Activated naive CD4-positive, alpha-beta T cell treated with anti-CD3 and anti-CD28 coated beads, Interleukin-2, amount 50 U/mL, for 24 hours (primary cell): Measurements from ENCODE around the gene MTA2.
"Not testable (repeated sequence)": the region's sequence is repeated elsewhere in the genome, so short reads cannot be mapped to it uniquely, and the experiment has no call there.

ENCODE experiments used
- H3K27ac Mint-ChIP-seq: one replicate; pipeline ENCODE4 v1.8.0; 2021; ENCODE audit warnings: mild to moderate bottlenecking, mixed read lengths
- H3K27me3 Mint-ChIP-seq: one replicate; pipeline ENCODE4 v1.8.0; 2021; ENCODE audit warnings: mixed read lengths
- H3K36me3 Mint-ChIP-seq: one replicate; pipeline ENCODE4 v1.8.0; 2021; ENCODE audit warnings: mixed read lengths
- H3K4me1 Mint-ChIP-seq: one replicate; pipeline ENCODE4 v1.8.0; 2021; ENCODE audit warnings: mixed read lengths
- H3K4me3 Mint-ChIP-seq: one replicate; pipeline ENCODE4 v1.8.0; 2021; ENCODE audit warnings: mild to moderate bottlenecking, mixed read lengths
- H3K9me3 Mint-ChIP-seq: one replicate; pipeline ENCODE4 v1.8.0; 2021; ENCODE audit warnings: mixed read lengths

MTA2 gene

DNA sequence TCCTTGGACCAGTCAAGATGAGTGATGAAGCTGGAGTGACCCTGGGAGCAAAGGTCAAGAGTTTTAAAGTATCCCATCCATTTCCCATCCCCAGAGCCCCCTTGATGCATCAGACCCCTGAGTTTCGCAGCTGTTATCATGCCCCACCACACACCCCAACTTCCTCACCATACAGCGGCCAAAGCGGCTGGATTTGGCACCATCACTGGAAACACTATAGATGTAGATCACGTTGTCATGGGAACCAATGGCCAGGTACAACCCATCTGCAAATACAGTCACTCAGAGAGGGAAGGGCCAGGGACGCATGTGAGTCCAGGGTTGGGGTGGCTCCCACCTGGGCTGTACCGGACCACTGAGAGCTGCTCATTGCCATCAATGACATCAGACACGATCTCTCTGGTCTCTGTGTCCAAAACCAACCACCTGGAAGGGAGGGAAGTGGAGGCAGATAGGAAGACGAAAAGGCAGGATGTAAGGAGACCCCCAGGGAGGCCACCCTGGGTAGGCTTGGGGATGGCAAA is 2.2 kb upstream of the MTA2 start:
- Mint-ChIP-seq H3K27me3 (no peaks in the 10 kb centered on the region), H3K4me3 (peak overlapping the region; percentile 73), H3K36me3 (peaks cover 23% of the 10 kb centered on the region), H3K27ac (peak overlapping the region; percentile 73), H3K4me1 (peaks cover 50% of the 10 kb centered on the region), H3K9me3 (no peaks in the 10 kb centered on the region)

GRCh38 chr11:62603072-62603408 is 1.4 kb upstream of the MTA2 start:
- H3K36me3 Mint-ChIP-seq = peaks cover 29% of the 10 kb centered on the region
- H3K4me3 Mint-ChIP-seq = peak overlapping the region; percentile 73
- no peaks in the 10 kb centered on the region for H3K27me3 Mint-ChIP-seq
- no peaks in the 10 kb centered on the region for H3K9me3 Mint-ChIP-seq
- peaks cover 52% of the 10 kb centered on the region for H3K4me1 Mint-ChIP-seq
- peak overlapping the region; percentile 73 for H3K27ac Mint-ChIP-seq

- Mint-ChIP-seq H3K4me1 (peaks cover 52% of the 10 kb centered on the region), H3K27me3 (no peaks in the 10 kb centered on the region), H3K27ac (peak overlapping the region; percentile 83), H3K36me3 (peaks cover 32% of the 10 kb centered on the region), H3K4me3 (peak overlapping the region; percentile 98), H3K9me3 (no peaks in the 10 kb centered on the region)
These were observed 741 bp upstream of the MTA2 start for GRCh38 chr11:62602141-62603071.

DNA sequence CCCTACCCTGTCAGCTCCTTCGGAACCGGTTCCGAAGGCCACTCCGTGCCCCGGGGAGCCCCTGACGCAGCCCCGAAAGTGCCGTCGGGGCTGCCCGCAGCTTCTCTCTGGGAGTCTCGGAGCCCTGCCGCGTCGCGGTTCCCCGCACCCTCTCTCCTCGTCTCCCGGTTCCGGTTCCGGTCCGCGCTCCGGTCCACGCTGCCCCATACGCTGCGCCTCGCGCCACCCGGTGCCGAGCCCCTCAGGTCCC is 618 bp downstream of the MTA2 start:
- H3K36me3 Mint-ChIP-seq = peaks cover 35% of the 10 kb centered on the region
- H3K9me3 Mint-ChIP-seq = no peaks in the 10 kb centered on the region
- peaks cover 53% of the 10 kb centered on the region for H3K4me1 Mint-ChIP-seq
- peak overlapping the region; percentile 83 for H3K27ac Mint-ChIP-seq
- H3K27me3 Mint-ChIP-seq = no peaks in the 10 kb centered on the region
- peak overlapping the region; percentile 98 for H3K4me3 Mint-ChIP-seq

DNA sequence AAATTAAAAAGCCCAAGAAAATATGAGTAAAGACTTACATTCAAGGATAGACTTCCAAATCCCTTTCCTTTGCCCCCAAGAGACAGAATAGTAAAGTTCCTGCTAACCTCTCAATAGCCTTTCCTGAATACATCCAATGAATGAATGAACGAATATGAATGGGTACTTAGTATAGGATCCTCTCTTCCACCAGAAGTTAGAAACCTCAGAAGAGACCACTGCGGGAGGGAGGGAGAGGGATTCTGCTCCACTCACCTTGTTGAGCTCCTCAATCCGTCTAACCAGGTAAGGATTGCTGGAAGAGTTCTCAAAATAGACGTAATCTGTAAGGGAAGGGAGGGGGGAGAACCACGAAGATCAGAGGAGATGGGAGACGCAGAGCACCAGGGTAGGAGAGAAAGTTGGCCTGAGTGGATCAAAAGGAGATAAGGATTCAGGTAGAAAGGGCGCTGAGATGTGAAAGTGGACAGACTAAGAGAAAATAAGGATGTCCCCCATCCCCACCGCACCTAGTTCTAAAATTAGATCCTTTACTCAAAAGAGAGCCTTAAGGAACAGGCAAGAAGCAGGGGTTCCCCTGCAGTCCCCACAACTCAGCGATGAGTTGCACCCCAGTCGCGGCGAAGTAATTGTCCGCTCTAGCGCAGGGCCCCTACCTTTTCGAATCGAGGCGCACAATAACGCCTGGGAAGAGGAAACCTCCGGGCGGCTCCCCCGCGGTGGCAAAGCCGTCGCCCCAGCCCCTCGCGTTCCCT is 1.1 kb downstream of the MTA2 start:
- Mint-ChIP-seq H3K27ac (peak overlapping the region; percentile 83), H3K9me3 (no peaks in the 10 kb centered on the region), H3K36me3 (peaks cover 36% of the 10 kb centered on the region), H3K4me3 (peak overlapping the region; percentile 98), H3K27me3 (no peaks in the 10 kb centered on the region), H3K4me1 (peaks cover 53% of the 10 kb centered on the region)

DNA sequence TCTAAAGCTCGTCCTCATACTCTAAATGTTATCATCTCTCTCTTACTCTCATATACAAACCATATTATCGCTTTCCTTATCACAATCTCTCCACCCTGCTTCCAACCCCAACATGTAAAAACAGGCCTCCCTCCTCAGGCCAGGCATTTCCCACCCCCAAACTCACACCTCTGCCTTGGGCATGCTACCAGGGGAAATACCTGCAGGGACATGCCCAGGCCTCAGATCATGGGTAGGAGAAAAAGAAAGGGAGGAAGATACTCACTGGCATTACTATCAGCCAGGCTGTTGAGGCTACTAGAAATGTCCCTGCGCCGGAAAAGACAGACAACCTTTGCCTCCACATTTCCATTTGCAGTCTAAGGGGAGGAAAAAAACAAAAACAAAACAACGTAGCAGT is 1.8 kb downstream of the MTA2 start:
- H3K27me3 Mint-ChIP-seq = no peaks in the 10 kb centered on the region
- peak overlapping the region; percentile 98 for H3K4me3 Mint-ChIP-seq
- peaks cover 50% of the 10 kb centered on the region for H3K4me1 Mint-ChIP-seq
- no peaks in the 10 kb centered on the region for H3K9me3 Mint-ChIP-seq
- H3K36me3 Mint-ChIP-seq = peaks cover 37% of the 10 kb centered on the region
- peak overlapping the region; percentile 83 for H3K27ac Mint-ChIP-seq

GRCh38 chr11:62599069-62599696 is 2.5 kb downstream of the MTA2 start:
- peak overlapping the region; percentile 95 for H3K27ac Mint-ChIP-seq
- H3K4me3 Mint-ChIP-seq = peak overlapping the region; percentile 98
- H3K36me3 Mint-ChIP-seq = peaks cover 39% of the 10 kb centered on the region
- H3K27me3 Mint-ChIP-seq = no peaks in the 10 kb centered on the region
- no peaks in the 10 kb centered on the region for H3K9me3 Mint-ChIP-seq
- H3K4me1 Mint-ChIP-seq = peaks cover 54% of the 10 kb centered on the region

DNA sequence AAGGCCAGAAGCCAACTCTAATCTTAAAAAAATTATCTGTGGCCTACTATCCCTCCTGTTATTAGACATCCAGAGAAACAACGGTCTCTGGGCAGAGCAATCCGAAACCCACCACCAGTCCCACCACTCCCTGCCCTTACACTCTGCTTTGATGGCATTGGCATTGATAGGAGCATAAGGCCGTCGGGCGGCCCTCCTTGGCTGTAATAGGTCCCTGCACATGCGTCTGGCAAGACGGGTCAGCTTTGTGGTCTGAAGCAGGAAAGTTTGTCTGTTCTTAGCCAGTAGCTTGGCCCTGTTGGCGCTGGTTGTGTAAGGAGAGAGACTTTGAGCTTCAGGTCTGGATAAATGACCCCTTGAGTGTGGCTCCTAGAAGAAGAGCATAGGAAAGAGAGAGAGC is 6.5 kb downstream of the MTA2 start:
- Mint-ChIP-seq H3K4me3 (no peak overlapping the region), H3K36me3 (peaks cover 33% of the 10 kb centered on the region), H3K9me3 (no peaks in the 10 kb centered on the region), H3K27me3 (no peaks in the 10 kb centered on the region), H3K4me1 (peaks cover 63% of the 10 kb centered on the region), H3K27ac (peak overlapping the region; percentile 48)

- H3K27ac Mint-ChIP-seq = peak overlapping the region; percentile 97
- H3K9me3 Mint-ChIP-seq = no peaks in the 10 kb centered on the region
- H3K4me3 Mint-ChIP-seq = peak overlapping the region; percentile 76
- H3K4me1 Mint-ChIP-seq = peaks cover 64% of the 10 kb centered on the region
- no peaks in the 10 kb centered on the region for H3K27me3 Mint-ChIP-seq
- H3K36me3 Mint-ChIP-seq = peaks cover 19% of the 10 kb centered on the region
These were observed 8.1 kb downstream of the MTA2 start for GRCh38 chr11:62593434-62594044.

GRCh38 chr11:62592989-62593421 is 8.7 kb downstream of the MTA2 start:
- peak overlapping the region; percentile 4 for H3K27ac Mint-ChIP-seq
- H3K4me1 Mint-ChIP-seq = peaks cover 61% of the 10 kb centered on the region
- peaks cover 16% of the 10 kb centered on the region for H3K36me3 Mint-ChIP-seq
- peak overlapping the region; percentile 57 for H3K4me3 Mint-ChIP-seq
- H3K27me3 Mint-ChIP-seq = no peaks in the 10 kb centered on the region
- no peaks in the 10 kb centered on the region for H3K9me3 Mint-ChIP-seq

DNA sequence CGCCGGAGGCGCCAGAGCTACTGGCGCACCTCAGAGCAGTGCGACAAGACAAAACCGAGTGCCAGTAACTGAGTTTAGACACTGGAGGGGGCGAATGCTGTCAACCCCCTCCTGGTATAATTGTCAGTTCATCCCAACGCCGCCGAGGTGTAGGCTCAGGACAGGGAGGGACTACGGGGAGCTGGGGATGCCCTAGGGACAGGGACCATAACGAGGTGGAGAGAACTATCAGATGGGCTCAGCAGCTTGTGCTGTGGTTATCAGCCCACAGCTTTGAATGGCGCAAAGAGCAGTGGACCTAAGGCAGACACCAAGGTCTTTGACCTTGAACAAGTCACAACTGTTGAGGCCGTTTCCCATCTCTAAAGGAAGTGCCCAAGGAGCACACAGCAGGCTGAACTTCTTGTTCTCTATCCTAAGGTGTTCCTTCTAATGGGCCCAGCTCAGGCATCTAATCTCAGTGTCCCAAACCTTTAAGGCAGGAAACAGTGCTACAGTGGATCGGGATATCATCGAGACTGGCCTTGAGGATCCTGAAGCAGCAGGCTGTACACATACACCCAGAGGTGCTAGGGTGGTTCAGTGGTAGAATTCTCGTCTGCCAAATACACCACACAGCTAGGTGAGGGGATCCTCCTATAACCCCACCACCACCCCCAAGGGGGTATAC is 9.4 kb downstream of the MTA2 start:
- peaks cover 60% of the 10 kb centered on the region for H3K4me1 Mint-ChIP-seq
- no peaks in the 10 kb centered on the region for H3K27me3 Mint-ChIP-seq
- H3K36me3 Mint-ChIP-seq = peaks cover 12% of the 10 kb centered on the region
- H3K4me3 Mint-ChIP-seq = peak overlapping the region; percentile 96
- no peaks in the 10 kb centered on the region for H3K9me3 Mint-ChIP-seq
- H3K27ac Mint-ChIP-seq = peak overlapping the region; percentile 94

DNA sequence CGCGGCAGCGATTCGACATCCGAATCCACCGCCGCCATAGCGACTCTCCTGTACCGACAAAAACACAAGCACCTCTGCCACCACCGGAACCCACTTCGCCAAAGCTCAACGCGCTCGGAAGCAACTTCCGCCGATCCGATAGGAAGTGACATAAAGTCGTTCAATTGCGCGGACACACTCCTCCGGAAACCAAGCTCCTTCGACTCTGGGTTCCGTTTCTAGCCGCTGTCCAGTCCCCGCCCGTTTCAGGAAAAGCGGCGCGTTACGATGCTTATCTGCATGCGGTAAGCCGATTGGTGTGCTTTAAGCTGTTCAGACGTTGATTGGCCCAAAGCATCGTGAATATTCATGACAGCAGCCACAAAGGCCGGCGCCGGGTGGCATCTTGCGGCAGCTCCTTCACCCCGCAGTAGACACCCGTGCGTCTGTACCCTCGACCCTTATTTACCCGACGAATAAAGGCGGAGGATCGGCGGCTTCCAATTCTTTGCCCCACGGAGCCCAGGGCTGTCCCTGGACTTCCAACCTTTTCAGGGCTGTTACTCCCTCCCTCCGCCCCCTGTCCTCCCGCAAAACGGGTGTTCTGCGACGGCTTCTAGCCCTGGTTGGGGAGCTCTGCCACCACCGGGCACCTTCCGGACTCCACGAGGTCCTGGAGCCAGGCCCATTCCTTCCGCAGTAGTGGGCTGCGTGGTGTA is 10.1 kb downstream of the MTA2 start, which contains the start of gene TUT1:
Gene TUT1, minus strand, starts transcription at position 76 of the 698 bp plus-strand sequence. Its CDS starts 38 bp downstream, at position 38.
- Mint-ChIP-seq H3K9me3 (no peaks in the 10 kb centered on the region), H3K36me3 (peaks cover 10% of the 10 kb centered on the region), H3K4me3 (peak within 1 kb of the TSS; percentile 96), H3K27ac (peak within 1 kb of the TSS; percentile 94), H3K4me1 (peaks cover 57% of the 10 kb centered on the region), H3K27me3 (no peaks in the 10 kb centered on the region)

DNA sequence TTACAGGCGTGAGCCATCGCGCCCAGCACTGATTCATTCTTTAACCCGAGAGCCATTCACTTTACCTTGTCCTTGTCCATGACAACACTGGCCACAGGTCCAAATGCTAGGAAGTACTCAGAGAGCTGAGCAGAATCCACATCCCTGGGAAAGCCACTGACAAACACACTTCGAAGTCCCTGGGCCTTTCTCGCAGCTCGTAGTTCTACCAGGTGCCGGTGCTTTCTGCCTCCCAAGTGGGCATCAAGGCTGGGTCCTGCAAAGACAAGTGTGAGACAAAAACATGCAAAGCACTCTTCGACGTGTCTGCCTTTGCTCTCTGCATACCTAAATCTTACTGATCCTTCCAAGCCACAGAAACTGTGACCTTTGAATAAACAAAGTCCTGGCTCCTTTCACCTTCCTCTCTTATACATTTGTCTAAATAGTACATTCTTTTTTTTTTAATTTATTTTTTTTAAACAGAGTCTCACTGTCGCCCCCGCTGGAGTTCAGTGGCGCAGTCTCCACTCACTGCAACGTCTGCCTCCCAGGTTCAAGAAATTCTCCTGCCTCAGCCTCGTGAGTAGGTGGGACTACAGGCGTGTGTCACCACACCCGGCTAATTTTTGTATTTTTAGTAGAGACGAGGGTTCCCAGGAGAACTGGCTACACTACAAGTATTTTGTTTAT is 12.6 kb downstream of the MTA2 start:
- Mint-ChIP-seq H3K27me3 (no peaks in the 10 kb centered on the region), H3K36me3 (peaks cover 5% of the 10 kb centered on the region), H3K27ac (no peak overlapping the region), H3K4me1 (peaks cover 53% of the 10 kb centered on the region), H3K9me3 (no peaks in the 10 kb centered on the region), H3K4me3 (peak overlapping the region; percentile 96)

GRCh38 chr11:62585356-62585755 is 16.3 kb downstream of the MTA2 start:
- H3K36me3 Mint-ChIP-seq = not testable (repeated sequence)
- H3K4me1 Mint-ChIP-seq = peaks cover 33% of the 10 kb centered on the region

More at GRCh38 chr11:62585356-62585755, 16.3 kb downstream of the MTA2 start:
- not testable (repeated sequence) for H3K27me3 Mint-ChIP-seq, H3K9me3 Mint-ChIP-seq, H3K4me3 Mint-ChIP-seq, H3K27ac Mint-ChIP-seq
